ENCODE data around the gene SPTAN1.
A peak's percentile ranks its signal among the peaks of the same experiment; 100 is the strongest.

Gene SPTAN1

DNA sequence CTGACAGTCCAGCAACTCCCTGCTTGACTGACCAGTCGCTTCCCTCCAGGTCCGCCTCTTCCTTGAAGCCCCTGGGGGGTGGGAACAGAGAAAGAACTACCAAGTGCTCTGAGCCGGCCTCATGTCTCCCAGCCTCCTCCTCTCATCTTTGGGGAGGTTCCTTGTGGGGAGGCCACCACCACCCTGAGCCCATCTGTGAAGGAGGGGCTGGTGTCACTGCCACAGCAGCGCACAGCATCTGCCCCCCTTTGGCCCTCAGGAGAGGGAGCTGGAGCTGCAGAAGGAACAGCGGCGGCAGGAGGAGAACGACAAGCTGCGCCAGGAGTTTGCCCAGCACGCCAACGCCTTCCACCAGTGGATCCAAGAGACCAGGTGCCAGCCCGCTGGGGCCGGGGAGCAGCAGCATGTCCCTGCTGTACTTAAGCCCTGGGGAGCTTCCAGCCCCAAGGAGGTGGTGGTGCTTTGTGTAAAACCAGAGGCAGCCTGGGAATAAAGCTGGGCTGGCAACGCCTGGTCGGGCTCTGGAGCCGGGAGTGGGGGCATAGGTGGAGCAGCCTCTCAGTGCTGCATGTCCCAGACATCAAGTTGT, 74.8 kb downstream of the SPTAN1 start:
- Mint-ChIP-seq H3K27ac (no peak overlapping the region), H3K9me3 (no peaks in the 10 kb centered on the region), H3K27me3 (ENCODE audit: low read depth) (no peaks in the 10 kb centered on the region), H3K4me1 (ENCODE audit: low read depth) (no peaks in the 10 kb centered on the region), H3K36me3 (ENCODE audit: low read depth) (peaks cover 41% of the 10 kb centered on the region), H3K4me3 (no peak overlapping the region)

DNA sequence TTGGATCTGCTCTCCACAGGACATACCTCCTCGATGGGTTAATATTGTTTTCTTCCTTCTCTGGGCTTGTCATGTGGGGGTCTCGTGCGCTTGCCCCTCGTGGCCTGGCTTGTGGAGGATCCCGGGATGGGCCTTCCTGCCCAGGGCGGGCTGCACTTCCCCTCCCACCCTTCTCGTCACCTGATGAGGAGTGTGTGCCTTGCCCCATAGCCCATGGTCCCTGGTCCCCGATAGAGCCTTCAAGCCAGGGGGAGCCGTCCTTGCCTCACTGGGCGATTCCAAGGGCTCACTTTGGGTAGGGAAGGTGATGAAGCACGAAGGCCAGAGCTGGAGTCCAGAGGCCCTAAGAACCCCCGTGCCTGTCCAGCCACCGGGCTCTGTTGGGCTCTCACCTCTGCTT, 75.5 kb downstream of the SPTAN1 start:
- Mint-ChIP-seq H3K4me1 (ENCODE audit: low read depth) (no peaks in the 10 kb centered on the region), H3K27me3 (ENCODE audit: low read depth) (no peaks in the 10 kb centered on the region), H3K36me3 (ENCODE audit: low read depth) (peaks cover 46% of the 10 kb centered on the region), H3K27ac (no peak overlapping the region), H3K4me3 (no peak overlapping the region), H3K9me3 (no peaks in the 10 kb centered on the region)

DNA sequence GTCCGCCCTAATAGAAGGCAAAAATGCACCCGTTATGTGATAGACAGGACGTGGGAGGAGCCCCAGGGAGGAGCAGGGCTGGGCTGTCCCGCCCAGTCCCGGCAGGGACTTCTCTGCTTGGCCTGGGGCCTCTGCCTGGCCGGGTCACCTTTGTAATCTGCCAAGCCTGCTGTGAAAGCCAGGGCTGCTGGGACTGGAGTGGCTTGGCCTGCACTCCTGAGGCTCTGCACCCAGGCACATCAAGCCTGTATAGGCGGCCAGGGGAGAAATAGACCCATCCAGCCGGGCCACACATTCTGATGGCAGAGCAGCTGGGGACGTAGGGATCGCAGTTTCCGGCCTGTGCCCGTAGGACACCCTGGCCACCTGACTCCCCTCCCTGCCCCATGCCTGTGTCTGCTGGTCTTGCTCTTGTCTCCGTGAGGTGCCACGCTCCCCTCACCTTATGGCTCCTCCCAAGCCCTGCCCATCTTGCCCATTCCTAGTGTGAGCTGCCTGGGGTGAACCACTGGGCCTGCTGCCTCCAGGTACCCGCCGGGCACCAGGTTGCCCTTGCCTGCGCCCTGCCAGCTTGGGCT, 76.2 kb downstream of the SPTAN1 start:
- no peak overlapping the region for H3K4me3 Mint-ChIP-seq
- H3K9me3 Mint-ChIP-seq, result no peaks in the 10 kb centered on the region
- no peaks in the 10 kb centered on the region for H3K4me1 Mint-ChIP-seq (ENCODE audit: low read depth)
- H3K36me3 Mint-ChIP-seq (ENCODE audit: low read depth), result peaks cover 51% of the 10 kb centered on the region
- H3K27me3 Mint-ChIP-seq (ENCODE audit: low read depth), result no peaks in the 10 kb centered on the region
- H3K27ac Mint-ChIP-seq, result peak overlapping the region; percentile 3

DNA sequence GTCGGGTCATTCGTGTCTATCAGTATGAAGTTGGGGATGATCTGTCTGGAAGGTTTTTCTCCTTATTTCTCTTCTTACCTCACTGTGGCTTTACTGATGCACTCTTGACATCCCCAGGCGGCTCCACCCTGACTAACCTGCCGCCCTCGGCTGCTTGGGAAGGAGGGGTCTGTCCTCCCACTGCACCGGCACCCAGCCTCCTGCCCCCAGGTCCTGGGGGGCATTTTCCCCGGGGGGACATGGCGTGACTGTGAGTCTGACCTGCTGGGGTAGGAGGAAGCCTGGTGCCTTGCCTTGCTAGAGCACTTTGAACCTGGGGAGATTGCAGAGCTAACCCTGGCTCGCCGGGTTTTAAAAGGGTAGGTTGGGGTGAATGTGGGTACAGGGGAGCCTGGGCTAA, 76.7 kb downstream of the SPTAN1 start:
- H3K27ac Mint-ChIP-seq, result peak overlapping the region; percentile 3
- no peaks in the 10 kb centered on the region for H3K9me3 Mint-ChIP-seq
- H3K4me1 Mint-ChIP-seq (ENCODE audit: low read depth), result no peaks in the 10 kb centered on the region
- H3K4me3 Mint-ChIP-seq, result no peak overlapping the region
- peaks cover 55% of the 10 kb centered on the region for H3K36me3 Mint-ChIP-seq (ENCODE audit: low read depth)
- H3K27me3 Mint-ChIP-seq (ENCODE audit: low read depth), result no peaks in the 10 kb centered on the region

DNA sequence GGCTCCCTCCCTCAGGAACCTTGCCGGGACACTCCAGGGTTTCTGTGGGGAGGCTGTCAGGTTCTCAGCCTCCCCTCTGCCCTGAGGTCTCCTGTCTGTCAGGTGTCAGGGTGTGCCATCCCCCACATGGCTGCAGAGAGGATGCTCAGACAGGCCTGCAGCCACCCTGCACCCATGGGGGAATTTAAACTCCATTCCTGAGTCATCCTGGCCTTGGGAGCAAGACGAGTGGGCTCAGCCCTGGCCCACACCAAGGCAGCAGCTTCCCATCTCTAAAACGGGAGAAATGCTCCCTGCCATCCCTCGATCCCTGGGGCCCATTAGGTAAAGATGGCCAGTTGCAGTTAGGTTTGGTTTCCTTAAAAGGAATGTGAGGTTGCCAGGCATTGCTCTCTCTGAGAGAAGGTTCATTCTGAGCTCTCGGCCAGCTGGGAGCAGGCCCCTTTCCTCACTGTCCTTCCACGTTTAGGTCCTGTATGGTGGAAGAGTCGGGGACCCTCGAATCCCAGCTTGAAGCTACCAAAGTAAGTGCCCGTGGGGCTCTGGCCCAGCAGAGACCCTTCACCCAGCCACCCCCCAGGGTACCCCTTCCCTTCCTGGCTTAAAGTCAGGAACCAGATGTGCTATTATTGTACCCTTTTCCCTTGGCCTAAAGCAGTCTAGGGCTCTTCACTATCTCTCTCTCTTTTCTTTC, 77.6 kb downstream of the SPTAN1 start:
- Mint-ChIP-seq H3K27ac (no peak overlapping the region), H3K27me3 (ENCODE audit: low read depth) (no peaks in the 10 kb centered on the region), H3K36me3 (ENCODE audit: low read depth) (peaks cover 47% of the 10 kb centered on the region), H3K9me3 (no peaks in the 10 kb centered on the region), H3K4me3 (no peak overlapping the region), H3K4me1 (ENCODE audit: low read depth) (no peaks in the 10 kb centered on the region)

DNA sequence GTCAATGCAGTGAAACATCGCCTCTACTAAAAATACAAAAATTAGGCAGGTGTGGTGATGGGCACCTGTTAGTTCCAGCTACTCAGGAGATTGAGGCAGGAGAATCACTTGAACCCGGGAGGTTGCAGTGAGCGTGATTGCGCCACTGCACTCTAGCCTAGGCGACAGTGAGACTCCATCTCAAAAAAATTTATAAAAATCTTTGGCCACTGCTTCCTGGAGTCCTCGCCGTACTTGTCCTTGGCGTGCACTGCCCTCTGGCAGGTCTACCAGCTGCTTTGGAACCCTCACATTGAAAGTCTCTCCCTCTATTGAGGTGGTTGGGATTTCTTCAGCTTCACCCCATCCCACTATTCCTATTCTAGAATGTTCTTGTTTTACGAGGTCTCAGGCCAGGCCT, 79.2 kb downstream of the SPTAN1 start:
- Mint-ChIP-seq H3K4me1 (ENCODE audit: low read depth) (no peaks in the 10 kb centered on the region), H3K9me3 (no peaks in the 10 kb centered on the region), H3K27me3 (ENCODE audit: low read depth) (no peaks in the 10 kb centered on the region), H3K27ac (no peak overlapping the region), H3K4me3 (no peak overlapping the region), H3K36me3 (ENCODE audit: low read depth) (peaks cover 36% of the 10 kb centered on the region)

DNA sequence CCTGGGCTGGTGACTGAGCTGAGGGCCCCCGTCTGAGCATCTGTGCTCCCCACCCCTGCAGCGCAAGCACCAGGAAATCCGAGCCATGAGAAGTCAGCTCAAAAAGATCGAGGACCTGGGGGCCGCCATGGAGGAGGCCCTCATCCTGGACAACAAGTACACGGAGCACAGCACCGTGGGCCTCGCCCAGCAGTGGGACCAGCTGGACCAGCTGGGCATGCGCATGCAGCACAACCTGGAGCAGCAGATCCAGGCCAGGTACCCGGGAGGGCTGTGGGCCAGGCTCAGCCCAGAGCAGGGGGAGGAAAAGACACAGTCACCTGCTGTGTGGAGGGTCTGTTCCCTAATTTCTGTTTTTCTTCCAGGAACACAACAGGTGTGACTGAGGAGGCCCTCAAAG, 79.7 kb downstream of the SPTAN1 start:
- Mint-ChIP-seq H3K27me3 (ENCODE audit: low read depth) (no peaks in the 10 kb centered on the region), H3K36me3 (ENCODE audit: low read depth) (peaks cover 35% of the 10 kb centered on the region), H3K4me1 (ENCODE audit: low read depth) (no peaks in the 10 kb centered on the region)

DNA sequence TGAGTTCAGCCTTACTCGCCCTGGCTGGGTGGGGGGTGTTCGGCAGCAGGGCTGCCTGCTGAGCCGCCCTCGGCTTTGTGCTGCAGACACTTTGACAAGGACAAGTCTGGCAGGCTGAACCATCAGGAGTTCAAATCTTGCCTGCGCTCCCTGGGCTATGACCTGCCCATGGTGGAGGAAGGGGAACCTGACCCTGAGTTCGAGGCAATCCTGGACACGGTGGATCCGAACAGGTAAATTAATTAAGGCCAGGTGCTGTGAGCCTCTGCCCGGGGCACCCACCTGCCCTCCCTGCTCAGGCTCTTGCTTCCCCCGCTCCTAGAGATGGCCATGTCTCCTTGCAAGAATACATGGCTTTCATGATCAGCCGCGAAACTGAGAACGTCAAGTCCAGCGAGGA, 80.1 kb downstream of the SPTAN1 start:
- Mint-ChIP-seq H3K27me3 (ENCODE audit: low read depth) (no peaks in the 10 kb centered on the region), H3K27ac (no peak overlapping the region), H3K4me3 (no peak overlapping the region), H3K4me1 (ENCODE audit: low read depth) (no peaks in the 10 kb centered on the region), H3K36me3 (ENCODE audit: low read depth) (peaks cover 34% of the 10 kb centered on the region), H3K9me3 (no peaks in the 10 kb centered on the region)

More for the DNA sequence above, 79.7 kb downstream of the SPTAN1 start:
- no peak overlapping the region for H3K27ac Mint-ChIP-seq
- no peak overlapping the region for H3K4me3 Mint-ChIP-seq
- H3K9me3 Mint-ChIP-seq, result no peaks in the 10 kb centered on the region

DNA sequence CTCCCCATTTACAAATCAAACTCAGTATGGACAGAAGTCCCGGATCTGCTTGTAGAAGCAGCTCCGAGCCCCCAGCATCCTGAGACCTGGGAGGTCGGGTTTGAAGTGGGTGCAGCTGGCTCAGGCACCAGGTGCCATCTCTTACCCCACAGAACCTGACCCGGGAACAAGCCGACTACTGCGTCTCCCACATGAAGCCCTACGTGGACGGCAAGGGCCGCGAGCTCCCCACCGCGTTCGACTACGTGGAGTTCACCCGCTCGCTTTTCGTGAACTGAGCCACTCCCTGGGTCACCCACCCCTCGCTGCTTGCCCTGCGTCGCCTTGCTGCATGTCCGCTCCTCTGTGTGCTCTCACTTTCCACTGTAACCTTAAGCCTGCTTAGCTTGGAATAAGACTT, 80.7 kb downstream of the SPTAN1 start:
- no peaks in the 10 kb centered on the region for H3K4me1 Mint-ChIP-seq (ENCODE audit: low read depth)
- no peaks in the 10 kb centered on the region for H3K9me3 Mint-ChIP-seq
- no peaks in the 10 kb centered on the region for H3K27me3 Mint-ChIP-seq (ENCODE audit: low read depth)
- H3K4me3 Mint-ChIP-seq, result no peak overlapping the region
- H3K27ac Mint-ChIP-seq, result no peak overlapping the region
- H3K36me3 Mint-ChIP-seq (ENCODE audit: low read depth), result peaks cover 30% of the 10 kb centered on the region

DNA sequence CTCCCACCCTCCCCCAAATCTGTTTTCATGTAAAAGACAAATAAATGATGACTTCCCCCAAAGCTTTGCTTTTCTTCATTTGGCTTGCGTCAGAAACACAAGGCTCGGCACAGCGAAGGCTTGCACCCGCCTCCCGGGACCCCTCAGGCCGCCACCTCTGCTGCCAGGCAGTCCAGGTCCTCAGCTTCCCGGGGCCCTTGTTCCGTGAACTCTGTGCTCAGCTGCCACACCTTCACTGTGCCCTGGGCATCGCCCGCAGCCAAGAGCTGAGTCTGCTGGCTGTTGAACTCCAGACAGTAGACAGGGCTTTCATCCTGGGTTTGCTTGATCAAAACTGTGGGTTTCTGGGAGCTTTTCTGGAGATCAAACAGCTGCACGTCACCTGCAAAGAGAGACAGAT, 81.2 kb downstream of the SPTAN1 start:
- Mint-ChIP-seq H3K27me3 (ENCODE audit: low read depth) (no peaks in the 10 kb centered on the region), H3K9me3 (no peaks in the 10 kb centered on the region), H3K27ac (no peak overlapping the region), H3K36me3 (ENCODE audit: low read depth) (peaks cover 29% of the 10 kb centered on the region), H3K4me1 (ENCODE audit: low read depth) (no peaks in the 10 kb centered on the region), H3K4me3 (no peak overlapping the region)

DNA sequence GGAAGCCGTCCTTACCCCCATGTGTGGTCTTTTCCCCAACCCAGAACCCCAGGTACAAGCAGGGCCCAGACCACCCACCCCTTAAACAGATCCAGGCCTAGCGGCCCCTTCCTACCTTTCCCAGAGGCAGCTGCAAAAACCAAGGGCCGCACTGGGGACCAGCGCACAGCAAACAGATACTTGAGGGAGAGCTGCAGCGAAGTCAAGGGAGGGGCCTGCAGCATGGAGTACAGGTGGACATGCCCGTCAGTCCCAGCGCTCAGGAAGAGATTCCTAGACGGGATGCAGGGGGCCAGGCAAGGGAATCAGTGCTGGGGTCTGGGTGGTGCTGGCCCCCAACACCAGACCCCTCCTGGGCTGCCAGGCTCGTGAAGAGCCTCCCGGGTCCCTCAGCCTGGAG, 81.7 kb downstream of the SPTAN1 start:
- H3K4me1 Mint-ChIP-seq (ENCODE audit: low read depth), result no peaks in the 10 kb centered on the region
- H3K27ac Mint-ChIP-seq, result no peak overlapping the region
- no peaks in the 10 kb centered on the region for H3K9me3 Mint-ChIP-seq
- H3K4me3 Mint-ChIP-seq, result no peak overlapping the region
- H3K27me3 Mint-ChIP-seq (ENCODE audit: low read depth), result no peaks in the 10 kb centered on the region
- H3K36me3 Mint-ChIP-seq (ENCODE audit: low read depth), result peaks cover 29% of the 10 kb centered on the region

DNA sequence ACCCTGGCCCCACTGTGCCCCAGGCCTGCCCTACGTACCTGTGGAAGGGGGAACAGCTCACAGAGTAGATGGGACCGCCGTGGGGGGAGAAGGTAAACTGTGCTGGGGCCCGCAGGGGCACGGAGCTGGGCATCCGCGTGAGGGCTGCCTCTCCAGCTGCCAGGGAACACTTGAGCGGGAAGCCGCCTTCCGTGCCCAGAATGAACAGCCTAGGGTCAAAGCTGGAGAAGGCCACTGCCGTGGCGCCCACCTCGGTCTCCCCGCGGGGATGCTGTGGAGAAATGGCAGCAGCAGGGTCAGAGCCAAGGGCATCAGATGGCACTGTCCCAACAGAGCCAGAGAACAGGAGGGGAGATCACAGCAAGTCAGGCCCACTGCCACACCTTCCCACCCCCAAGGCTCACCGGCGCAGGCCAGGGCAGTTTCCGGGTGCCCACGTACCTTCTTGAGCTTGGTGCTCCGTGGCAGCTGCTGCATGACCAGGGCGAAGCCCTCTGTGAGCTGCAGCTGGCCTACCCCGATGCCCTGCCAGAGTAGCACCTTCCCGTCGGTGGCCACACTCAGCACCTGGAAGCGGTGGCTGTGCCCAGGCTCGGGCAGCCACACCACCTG, 82.4 kb downstream of the SPTAN1 start:
- H3K9me3 Mint-ChIP-seq, result no peaks in the 10 kb centered on the region
- no peak overlapping the region for H3K4me3 Mint-ChIP-seq
- H3K27ac Mint-ChIP-seq, result no peak overlapping the region
- H3K27me3 Mint-ChIP-seq (ENCODE audit: low read depth), result no peaks in the 10 kb centered on the region
- no peaks in the 10 kb centered on the region for H3K4me1 Mint-ChIP-seq (ENCODE audit: low read depth)
- peaks cover 25% of the 10 kb centered on the region for H3K36me3 Mint-ChIP-seq (ENCODE audit: low read depth)

DNA sequence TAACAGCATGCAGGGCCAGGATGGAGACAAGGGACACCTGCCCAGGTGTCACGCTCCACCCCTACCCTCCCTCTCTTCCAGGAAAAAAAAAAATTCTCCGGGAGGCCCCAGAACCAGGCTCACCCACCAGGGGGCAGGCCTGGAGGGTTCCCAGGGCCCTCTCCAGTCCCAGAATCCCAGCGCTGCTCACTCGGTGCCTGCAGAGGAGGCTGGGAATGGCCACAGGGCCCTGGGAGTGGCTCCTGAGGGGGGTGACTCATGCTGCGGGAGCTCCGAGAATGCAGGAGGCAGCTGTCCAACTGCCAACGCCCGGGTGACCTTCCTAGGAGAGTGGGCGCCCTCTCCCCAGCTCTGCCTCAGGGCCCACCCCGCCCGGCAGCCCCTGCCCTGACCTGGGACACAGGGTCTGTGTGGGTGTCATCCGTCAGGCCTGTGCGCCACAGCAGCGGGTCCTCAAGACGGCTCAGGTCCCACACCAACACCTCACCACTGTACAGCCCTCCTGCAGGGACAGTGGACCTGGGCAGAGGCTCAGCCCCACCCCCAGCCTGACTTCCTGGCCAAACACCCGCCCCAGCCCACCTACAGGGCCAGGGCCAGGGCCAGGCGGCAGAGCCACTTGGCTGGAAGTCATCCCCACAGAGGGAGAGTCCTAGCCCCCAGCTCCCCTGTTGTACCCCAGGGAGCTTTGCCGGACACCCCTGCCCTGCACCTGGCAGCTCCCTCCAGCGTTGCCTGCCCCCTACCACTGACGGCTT, 83.1 kb downstream of the SPTAN1 start:
- H3K27ac Mint-ChIP-seq, result no peak overlapping the region
- peaks cover 20% of the 10 kb centered on the region for H3K36me3 Mint-ChIP-seq (ENCODE audit: low read depth)
- no peaks in the 10 kb centered on the region for H3K9me3 Mint-ChIP-seq
- H3K4me3 Mint-ChIP-seq, result no peak overlapping the region
- no peaks in the 10 kb centered on the region for H3K4me1 Mint-ChIP-seq (ENCODE audit: low read depth)
- H3K27me3 Mint-ChIP-seq (ENCODE audit: low read depth), result no peaks in the 10 kb centered on the region

DNA sequence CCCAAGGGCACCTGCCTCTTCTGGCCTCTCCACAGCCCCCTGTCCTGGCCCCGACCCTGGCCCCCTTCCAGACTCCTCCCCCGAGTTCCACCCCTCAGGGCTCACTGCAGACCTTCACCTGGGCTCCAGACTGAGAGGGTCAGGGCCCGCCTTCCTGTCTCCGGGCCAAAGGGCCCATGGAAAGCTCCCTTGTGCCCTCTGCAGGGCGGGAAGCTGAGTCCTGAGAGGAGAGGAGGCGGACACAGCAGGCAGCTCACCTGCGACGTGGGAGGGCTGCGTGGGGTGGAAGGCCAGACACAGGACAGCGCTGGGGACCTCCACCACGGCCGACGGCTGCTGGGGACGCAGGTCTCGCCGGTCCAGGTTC, 83.6 kb downstream of the SPTAN1 start:
- Mint-ChIP-seq H3K4me1 (ENCODE audit: low read depth) (no peaks in the 10 kb centered on the region), H3K27me3 (ENCODE audit: low read depth) (no peaks in the 10 kb centered on the region), H3K36me3 (ENCODE audit: low read depth) (peaks cover 19% of the 10 kb centered on the region), H3K4me3 (no peak overlapping the region), H3K27ac (no peak overlapping the region), H3K9me3 (no peaks in the 10 kb centered on the region)

Measured in T-helper 1 cell treated with Interleukin-12 subunit alpha and Interleukin-12 subunit beta and Interleukin-4 antibody, amounts not matched to agents 30 μg/mL and 1 μg/mL, for 36 hours (primary cell).